ENCODE results near the gene HES7. TPM values are rescaled to one million over a fixed set of nuclear protein-coding genes. Genes with fewer than 3 reads are reported as not detected.

HES7 gene
- total RNA-seq, 4 donors from 2014 or later: 1.4 TPM; not detected in 3

- Histone ChIP-seq H3K36me3 (peaks cover 45 to 53% (median 49%) of the 10 kb centered on the region in 4 donors), H3K4me1 (peaks cover 59 to 65% (median 64%) of the 10 kb centered on the region in 4 donors), H3K4me3 (peak overlapping the region; percentile 72 to 93 (median 84)), H3K27me3 (no peaks in the 10 kb centered on the region), H3K27ac (replicated peaks in 1 of 4) (peak overlapping the region; percentile 94 to 100 (median 100)), H3K9me3 (no peaks in the 10 kb centered on the region)
- DNase-seq (ENCODE audit: extremely low spot score): peak; percentile 96
- intact Hi-C loops (cut with DNase I): loop anchor here (5.0 kb wide), 1 partner anchor 309 kb away; no protein-coding TSS in a partner anchor
- WGBS: 0% methylated on average over 10 of the region's 38 CpGs
- TF ChIP-seq EP300 (IDR thresholded peaks at IDR 0.05) (peak; percentile 79), POLR2AphosphoS5 (IDR thresholded peaks at IDR 0.05) (peak in 1 of 2 donors; percentile 100), POLR2A (IDR thresholded peaks at IDR 0.05; ENCODE audit: low read depth) (no peak), CTCF (IDR thresholded peaks at IDR 0.05) (peak in 2 of 3 experiments; percentile 4 to 11)
Observed at GRCh38 chr17:8151120-8151640, 27.3 kb upstream of the HES7 start.

GRCh38 chr17:8150194-8151119, 26.6 kb upstream of the HES7 start:
- TF ChIP-seq EP300 (IDR thresholded peaks at IDR 0.05): no peak
- TF ChIP-seq POLR2A (IDR thresholded peaks at IDR 0.05; ENCODE audit: low read depth): no peak
- TF ChIP-seq CTCF (IDR thresholded peaks at IDR 0.05): no peak
- no peak for TF ChIP-seq POLR2AphosphoS5 (IDR thresholded peaks at IDR 0.05)
- no peaks in the 10 kb centered on the region for H3K9me3 ChIP-seq
- H3K36me3 ChIP-seq: peaks cover 53 to 61% (median 57%) of the 10 kb centered on the region in 4 donors
- DNase-seq (ENCODE audit: extremely low spot score): no peak
- peak overlapping the region; percentile 72 to 93 (median 84) for H3K4me3 ChIP-seq
- 29% methylated on average over 7 of the region's 18 CpGs for WGBS
- H3K27me3 ChIP-seq: no peaks in the 10 kb centered on the region
- intact Hi-C loops (cut with DNase I): loop anchor here (5.0 kb wide), 1 partner anchor 308 kb away; no protein-coding TSS in a partner anchor
- peaks cover 60 to 73% (median 71%) of the 10 kb centered on the region in 4 donors for H3K4me1 ChIP-seq
- peak overlapping the region; percentile 94 to 100 (median 100) for H3K27ac ChIP-seq (replicated peaks in 1 of 4)

GRCh38 chr17:8149419-8150193, 25.7 kb upstream of the HES7 start:
- Histone ChIP-seq H3K4me1 (peaks cover 60 to 80% (median 75%) of the 10 kb centered on the region in 4 donors), H3K9me3 (no peaks in the 10 kb centered on the region), H3K27ac (replicated peaks in 1 of 4) (peak overlapping the region; percentile 94 to 100 (median 100)), H3K27me3 (no peaks in the 10 kb centered on the region), H3K4me3 (peak overlapping the region in 3 of 4 donors; percentile 72 to 93 (median 76)), H3K36me3 (peaks cover 61 to 69% (median 65%) of the 10 kb centered on the region in 4 donors)
- TF ChIP-seq POLR2A (IDR thresholded peaks at IDR 0.05; ENCODE audit: low read depth): no peak
- peak in 1 of 2 donors; percentile 4 for TF ChIP-seq POLR2AphosphoS5 (IDR thresholded peaks at IDR 0.05)
- no peak for TF ChIP-seq CTCF (IDR thresholded peaks at IDR 0.05)
- 85% methylated on average over 24 of the region's 29 CpGs for WGBS
- no peak for DNase-seq (ENCODE audit: extremely low spot score)
- intact Hi-C loops (cut with DNase I): loop anchor here (5.0 kb wide), 1 partner anchor 307 kb away; no protein-coding TSS in a partner anchor

- H3K9me3 ChIP-seq: no peaks in the 10 kb centered on the region
- no peak for TF ChIP-seq CTCF (IDR thresholded peaks at IDR 0.05)
- TF ChIP-seq POLR2A (IDR thresholded peaks at IDR 0.05; ENCODE audit: low read depth): no peak
- no peak for TF ChIP-seq POLR2AphosphoS5 (IDR thresholded peaks at IDR 0.05)
- TF ChIP-seq EP300 (IDR thresholded peaks at IDR 0.05): no peak
- intact Hi-C loops (cut with DNase I): no loop called here
- 79% methylated on average over 13 of the region's 13 CpGs for WGBS
- H3K4me1 ChIP-seq: peaks cover 56 to 81% (median 80%) of the 10 kb centered on the region in 4 donors
- DNase-seq (ENCODE audit: extremely low spot score): no peak
- peaks cover 71 to 80% (median 76%) of the 10 kb centered on the region in 4 donors for H3K36me3 ChIP-seq
- H3K4me3 ChIP-seq: peak overlapping the region in 1 of 4 donors; percentile 8
- no peaks in the 10 kb centered on the region for H3K27me3 ChIP-seq
- H3K27ac ChIP-seq (replicated peaks in 1 of 4): peak overlapping the region; percentile 94 to 100 (median 100)
Observed at GRCh38 chr17:8148560-8148959, 24.7 kb upstream of the HES7 start.

All from esophagus muscularis mucosa (tissue), 4 donors.